HG02678 (cell line): Measurements from ENCODE around the gene EVI2A.
"Not testable (repeated sequence)": the region's sequence is repeated elsewhere in the genome, so short reads cannot be mapped to it uniquely, and the experiment has no call there.

Source experiments
- ATAC-seq: cut with Tn5 transposase; IDR thresholded peaks from one replicate; pipeline ENCODE4 v1.9.1; 2021; ENCODE audit warnings: mild to moderate bottlenecking, moderate library complexity; ENCODE audit not compliant: unreplicated experiment

Gene EVI2A

GRCh38 chr17:31321481-31321880 is at the start of gene EVI2A:
TSS of gene EVI2A (minus strand) at chr17:31321622. CDS start at chr17:31319013, 2,609 bp downstream.
- peak; percentile 42 for ATAC-seq

- no peak for ATAC-seq
Observed at GRCh38 chr17:31369266-31369665, 47.8 kb upstream of the EVI2A start.

- ATAC-seq: no peak
Observed at GRCh38 chr17:31366088-31366487, 44.7 kb upstream of the EVI2A start.

- ATAC-seq: no peak
Observed at GRCh38 chr17:31364012-31364411, 42.6 kb upstream of the EVI2A start.

GRCh38 chr17:31357839-31358394 is 36.5 kb upstream of the EVI2A start:
- no peak for ATAC-seq

- ATAC-seq: no peak
Observed at GRCh38 chr17:31357091-31357490, 35.7 kb upstream of the EVI2A start.

- ATAC-seq: no peak
Observed at GRCh38 chr17:31355935-31356334, 34.5 kb upstream of the EVI2A start.

- ATAC-seq: no peak
Observed at GRCh38 chr17:31349454-31349853, 28.0 kb upstream of the EVI2A start.

- ATAC-seq: not testable (repeated sequence)
Observed at GRCh38 chr17:31345191-31345747, 23.8 kb upstream of the EVI2A start.

GRCh38 chr17:31339906-31340661 is 18.7 kb upstream of the EVI2A start:
- no peak for ATAC-seq

GRCh38 chr17:31329221-31329620 is 7.8 kb upstream of the EVI2A start:
- no peak for ATAC-seq

GRCh38 chr17:31328160-31328535 is 6.7 kb upstream of the EVI2A start:
- ATAC-seq: no peak

- no peak for ATAC-seq
Observed at GRCh38 chr17:31327534-31328159, 6.2 kb upstream of the EVI2A start.

GRCh38 chr17:31323551-31323950 is 2.1 kb upstream of the EVI2A start:
- ATAC-seq: no peak

GRCh38 chr17:31321966-31322365 is 544 bp upstream of the EVI2A start:
- no peak for ATAC-seq

- no peak for ATAC-seq
Observed at GRCh38 chr17:31320791-31321190, 631 bp downstream of the EVI2A start.

- ATAC-seq: no peak
Observed at GRCh38 chr17:31320241-31320640, 1.2 kb downstream of the EVI2A start.

GRCh38 chr17:31318851-31319661 is 2.4 kb downstream of the EVI2A start:
- no peak for ATAC-seq

- peak; percentile 35 for ATAC-seq
Observed at GRCh38 chr17:31318298-31318801, 3.1 kb downstream of the EVI2A start.

- ATAC-seq: no peak
Observed at GRCh38 chr17:31314782-31315100, 6.7 kb downstream of the EVI2A start.
